ENCODE measurements around the gene TRMT11.
"Not testable (repeated sequence)": the region's sequence is repeated elsewhere in the genome, so short reads cannot be mapped to it uniquely, and the experiment has no call there.

Gene TRMT11

DNA sequence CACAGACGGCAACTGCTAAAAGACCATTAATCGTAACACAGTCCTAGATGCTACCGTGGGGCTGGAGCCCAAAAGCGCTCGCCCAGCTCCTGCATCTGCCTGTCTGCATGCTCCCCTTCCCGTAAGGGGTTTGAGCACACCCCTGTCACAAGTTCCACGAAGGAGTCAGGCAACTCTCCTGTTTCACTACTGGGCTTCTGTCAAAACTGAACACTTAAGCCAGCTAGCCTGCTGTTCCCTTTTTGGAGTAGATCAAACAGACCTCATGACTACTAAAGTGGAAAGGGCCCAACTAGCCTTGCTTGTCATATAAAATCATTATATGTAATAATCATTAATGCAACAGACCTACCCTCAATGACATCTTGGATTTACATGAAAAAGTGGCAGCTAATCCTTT, 61.3 kb downstream of the TRMT11 start:
- no peak for DNase-seq (ENCODE audit: low spot score)

DNA sequence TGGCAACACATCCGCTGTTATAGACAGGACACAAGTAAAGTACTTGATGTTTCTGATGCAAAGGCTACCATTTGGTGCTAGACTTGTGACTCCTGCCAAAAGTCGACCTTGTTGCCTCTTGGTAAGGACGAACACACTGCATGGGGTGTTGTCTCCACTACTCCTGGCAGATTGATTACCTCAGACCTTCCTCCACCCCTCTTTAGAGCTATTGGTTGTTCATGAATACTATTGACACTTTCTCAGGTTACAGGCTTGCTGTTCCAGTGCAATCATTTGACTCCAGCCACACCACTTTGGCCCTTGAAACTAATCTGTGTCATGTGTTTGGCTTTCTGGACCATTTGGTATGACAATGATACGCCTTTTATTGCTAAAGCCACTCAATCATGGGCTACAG, 62.3 kb downstream of the TRMT11 start:
- no peak for DNase-seq (ENCODE audit: low spot score)

DNA sequence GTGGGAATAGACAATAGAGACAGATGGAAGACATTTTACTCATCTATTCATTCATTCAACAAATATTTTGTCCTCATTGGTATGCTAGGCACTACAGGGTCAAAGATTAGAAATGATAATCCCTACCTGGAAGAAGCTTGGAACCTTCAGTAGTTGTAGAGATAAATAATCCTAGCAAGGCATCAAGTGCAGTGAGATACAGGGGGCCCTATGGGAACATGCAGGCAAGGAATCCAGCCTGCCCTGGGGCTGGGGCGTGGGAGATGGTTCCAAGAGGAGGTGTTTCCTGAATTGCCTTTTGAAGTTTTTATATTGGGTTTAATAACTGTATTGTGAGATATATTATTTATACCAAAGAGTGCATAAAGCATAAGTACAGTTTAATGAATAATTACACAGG, 64.5 kb downstream of the TRMT11 start:
- DNase-seq (ENCODE audit: low spot score) = no peak

DNA sequence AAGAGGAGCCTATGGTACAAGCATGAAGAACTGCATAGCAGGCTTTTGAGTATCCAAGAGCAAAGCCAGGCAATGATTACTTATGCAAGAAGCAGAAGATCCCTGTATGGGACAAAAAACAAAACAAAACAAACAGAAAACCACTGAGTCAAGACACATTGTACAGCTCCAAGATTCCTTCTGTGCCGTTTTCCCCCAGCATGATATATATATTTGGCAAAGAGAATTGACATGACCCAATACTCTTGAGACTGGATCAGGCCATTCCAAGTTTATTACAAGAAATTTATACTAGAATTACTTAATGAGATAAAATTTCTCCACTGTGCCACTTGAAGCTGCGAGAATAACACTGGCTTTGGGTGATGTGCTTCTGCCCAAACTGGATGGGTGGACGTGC, 65.5 kb downstream of the TRMT11 start:
- no peak for DNase-seq (ENCODE audit: low spot score)

DNA sequence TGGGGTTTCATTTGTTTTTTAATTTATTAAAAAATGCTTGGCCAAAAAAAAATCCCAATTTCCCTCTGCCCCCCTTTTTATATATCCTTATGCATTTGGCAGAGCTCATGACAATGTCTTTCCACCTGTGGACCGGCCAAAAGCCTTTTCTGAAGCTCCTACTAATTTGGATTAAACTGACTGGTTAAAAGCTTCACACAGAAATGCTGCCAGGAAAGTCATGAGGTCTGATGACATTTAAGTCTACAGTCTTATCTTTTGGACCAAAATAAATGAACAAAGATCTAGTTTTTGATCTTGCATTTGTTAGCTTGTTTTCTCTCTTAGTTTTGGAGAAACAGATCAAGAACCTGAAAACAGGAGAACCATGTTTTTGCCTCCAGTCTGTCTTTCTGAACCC, 66.1 kb downstream of the TRMT11 start:
- DNase-seq (ENCODE audit: low spot score) = no peak

DNA sequence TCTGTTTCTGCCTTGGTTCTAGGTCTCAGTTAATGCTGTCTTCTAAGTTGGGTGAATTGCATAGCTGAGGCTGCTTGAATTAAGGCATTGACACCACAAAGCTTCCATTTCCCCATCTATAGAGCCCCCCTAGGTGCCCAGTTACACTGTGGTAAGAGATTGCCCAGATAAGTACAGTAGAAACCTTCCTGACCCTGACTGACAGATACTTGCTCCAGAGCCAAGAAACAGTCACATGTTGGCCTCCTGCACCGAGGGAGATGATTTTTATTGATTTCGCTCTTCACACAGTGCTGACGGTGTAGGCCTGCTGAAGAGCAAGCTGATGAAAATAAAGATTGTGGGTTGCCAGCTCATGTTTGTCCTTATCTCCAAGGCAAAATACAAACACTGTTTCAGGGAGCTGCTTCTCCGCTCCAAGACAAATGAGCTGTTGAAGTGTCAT, 67.9 kb downstream of the TRMT11 start:
- no peak for DNase-seq (ENCODE audit: low spot score)

DNA sequence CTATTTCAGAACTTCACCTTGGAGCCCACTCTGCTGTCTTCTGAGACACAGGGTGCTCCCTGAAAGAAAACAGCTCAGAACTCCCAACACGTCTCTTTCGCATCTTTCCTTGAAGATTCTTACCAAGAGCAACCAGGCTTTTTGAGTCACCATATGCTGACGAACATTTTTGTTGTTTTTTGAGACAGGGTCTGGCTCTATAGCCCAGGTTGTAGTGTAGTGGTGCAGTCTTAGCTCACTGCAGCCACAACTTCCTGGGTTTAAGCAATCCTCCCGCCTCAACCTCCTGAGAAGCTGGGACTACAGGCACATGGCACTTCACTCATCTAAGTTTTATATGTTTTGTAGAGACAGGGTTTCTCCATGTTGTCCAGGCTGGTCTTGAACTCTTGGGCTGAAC, 68.5 kb downstream of the TRMT11 start:
- no peak for DNase-seq (ENCODE audit: low spot score)

DNA sequence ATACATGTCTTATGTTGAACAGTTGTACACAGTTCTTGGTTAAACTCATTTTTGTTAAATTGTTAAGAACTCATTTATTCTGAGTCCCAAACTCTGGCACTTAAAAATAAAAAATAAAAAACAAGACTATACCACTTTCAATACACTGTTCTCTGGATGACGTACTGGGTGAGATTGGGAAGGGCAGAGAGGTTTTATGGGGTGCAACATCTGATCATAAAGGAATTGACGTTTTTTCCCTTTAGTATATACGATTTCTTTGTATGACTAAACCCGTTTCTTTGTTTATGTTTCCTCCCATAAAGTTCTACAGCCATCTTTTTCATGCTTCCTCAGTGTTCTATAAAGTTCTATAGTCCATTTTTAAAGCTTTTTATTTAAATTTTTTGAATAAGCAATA, 69.1 kb downstream of the TRMT11 start:
- DNase-seq (ENCODE audit: low spot score) = no peak

DNA sequence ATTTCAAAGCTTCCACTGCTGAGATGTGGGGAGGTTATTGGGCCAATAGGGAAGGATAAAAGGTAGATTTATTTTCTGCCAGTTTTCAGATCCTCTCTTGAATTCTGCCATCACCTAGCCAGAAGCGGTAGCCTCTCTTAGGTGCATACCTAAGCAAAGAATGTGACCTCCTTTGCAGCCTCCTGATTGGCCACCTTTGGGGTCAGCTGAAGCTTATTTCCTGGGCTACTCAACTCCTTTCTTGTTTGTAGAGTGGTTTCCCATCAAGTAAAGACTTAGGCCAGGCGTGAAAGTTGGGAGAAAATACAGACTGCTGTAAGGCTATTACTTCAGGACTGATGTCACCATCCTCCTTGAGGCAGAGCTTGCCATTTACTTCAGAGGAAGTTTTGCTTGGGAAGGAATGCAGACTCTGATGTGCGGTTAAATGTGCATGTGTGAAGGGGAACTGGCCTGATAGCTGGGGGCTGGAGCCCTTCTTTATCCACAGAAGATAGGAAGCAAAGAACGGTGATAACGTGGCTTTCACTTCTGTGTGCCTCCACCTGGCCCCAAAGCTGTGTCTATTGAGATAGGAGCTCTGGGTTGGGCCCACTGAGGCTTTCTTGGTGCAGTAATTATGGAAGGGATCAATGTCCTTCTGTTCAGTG, 70.1 kb downstream of the TRMT11 start:
- DNase-seq (ENCODE audit: low spot score) = no peak

DNA sequence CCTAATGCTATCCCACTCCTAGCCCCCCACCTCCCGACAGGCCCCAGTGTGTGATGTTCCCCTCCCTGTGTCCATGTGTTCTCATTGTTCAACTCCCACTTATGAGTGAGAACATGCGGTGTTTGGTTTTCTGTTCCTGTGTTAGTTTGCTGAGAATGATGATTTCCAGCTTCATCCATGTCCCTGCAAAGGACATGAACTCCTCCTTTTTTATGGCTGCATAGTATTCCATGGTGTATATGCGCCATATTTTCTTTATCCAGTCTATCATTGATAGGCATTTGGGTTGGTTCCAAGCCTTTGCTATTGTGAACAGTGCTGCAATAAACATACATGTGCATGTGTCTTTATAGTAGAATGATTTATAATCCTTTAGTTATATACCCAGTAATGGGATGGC, 71.7 kb downstream of the TRMT11 start:
- not testable (repeated sequence) for DNase-seq (ENCODE audit: low spot score)

DNA sequence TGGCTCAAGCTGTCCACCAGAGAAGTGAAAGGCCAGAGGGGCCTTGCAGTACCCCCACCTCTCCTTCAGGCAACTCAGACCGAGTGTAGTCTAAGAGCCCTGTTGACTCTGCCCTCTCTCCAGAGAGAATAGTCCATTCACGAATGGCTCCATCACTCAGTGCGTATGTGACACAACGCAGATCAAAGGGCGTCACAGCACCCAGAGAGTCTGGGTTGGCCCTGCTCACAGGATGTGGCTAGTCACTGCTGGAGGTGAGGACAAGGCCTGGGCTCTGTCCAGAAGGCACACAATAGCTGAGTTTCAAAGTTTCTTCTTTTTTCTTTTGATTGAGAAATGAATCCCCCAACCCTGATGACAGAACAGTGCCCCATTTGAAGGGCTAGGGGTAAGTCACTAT, 74.1 kb downstream of the TRMT11 start:
- no peak for DNase-seq (ENCODE audit: low spot score)

DNA sequence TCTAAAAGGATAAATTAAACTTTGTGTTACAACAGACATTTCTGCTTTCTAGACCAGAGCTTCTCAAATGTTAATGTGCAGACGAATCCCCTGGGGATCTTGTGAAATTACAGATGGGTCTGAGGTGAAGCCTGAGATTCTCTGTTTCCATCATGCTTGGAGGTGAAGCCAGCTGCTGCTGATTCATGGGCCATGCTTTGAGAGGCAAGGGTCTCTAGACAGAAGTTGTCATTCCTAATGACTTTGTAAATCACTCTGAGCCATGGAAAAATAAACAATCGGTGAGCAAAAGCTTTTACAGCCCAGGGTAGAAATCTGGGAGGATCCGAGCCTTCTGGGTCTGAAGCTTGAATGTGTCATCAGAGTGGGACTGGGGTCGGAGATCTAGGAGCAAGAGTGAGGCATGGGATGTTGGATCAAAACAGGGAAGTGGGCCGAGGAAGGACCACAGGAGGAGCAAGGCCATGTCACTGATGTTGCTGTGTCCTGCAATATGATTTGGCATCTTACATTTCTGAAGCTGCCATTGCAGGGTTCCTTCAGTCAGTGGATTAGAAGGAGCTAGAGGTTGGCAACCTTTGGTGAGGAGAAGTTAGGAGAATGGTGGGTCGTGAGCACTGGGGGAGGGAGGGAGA, 77.3 kb downstream of the TRMT11 start:
- no peak for DNase-seq (ENCODE audit: low spot score)

DNA sequence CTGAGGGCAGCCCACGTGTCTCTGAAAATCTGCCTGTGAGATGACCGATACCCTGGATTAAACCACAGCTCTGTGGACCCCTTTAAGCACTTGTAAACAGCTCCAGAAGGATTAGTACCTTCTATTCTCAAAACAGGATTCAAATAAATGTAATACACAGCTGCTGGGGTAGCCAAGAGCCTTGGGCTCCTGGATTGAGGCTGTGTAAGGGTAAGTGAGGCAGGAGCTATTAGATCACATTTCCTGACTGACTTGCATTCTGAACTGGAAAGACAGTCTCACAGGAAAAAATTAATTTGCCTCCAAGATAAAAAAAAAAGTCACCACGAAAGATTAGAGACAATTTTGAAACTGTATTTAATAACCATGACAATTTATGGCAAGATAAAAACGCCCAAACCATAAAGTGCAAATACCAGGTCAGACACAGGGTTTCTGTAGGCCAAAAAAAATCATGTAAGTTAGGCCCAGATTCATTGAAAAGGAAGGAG, 78.0 kb downstream of the TRMT11 start:
- no peak for DNase-seq (ENCODE audit: low spot score)

DNA sequence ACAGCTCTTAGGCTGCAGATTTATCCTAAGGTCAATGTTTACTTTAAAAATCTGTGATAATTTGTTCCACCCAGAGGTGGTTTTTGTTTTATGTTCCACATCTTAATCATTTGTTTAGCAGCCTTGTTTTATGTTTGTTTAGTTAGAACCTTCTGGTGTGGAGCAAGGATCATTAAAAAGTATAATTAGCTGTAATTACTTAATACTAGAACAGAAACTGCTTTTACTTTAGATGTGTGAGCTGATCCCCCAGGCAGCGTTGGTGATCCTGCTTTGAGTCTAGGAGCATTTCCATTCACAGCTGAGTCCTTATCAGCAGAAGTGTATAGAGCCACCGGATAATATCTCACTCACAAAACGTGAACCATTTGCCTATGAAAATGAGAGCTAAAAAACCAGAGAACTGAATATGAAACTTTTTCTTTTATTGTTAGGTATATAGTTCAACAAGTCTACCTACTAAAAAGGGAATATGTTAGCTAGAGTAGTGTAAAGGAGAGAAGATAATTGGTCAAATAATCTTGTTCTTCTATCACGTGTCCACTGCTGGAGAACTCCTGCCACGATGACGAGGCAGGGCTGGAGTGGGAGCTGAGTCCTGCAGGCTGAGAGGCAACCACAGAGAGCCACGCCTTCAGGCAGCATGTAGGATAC, 78.5 kb downstream of the TRMT11 start:
- DNase-seq (ENCODE audit: low spot score) = no peak

DNA sequence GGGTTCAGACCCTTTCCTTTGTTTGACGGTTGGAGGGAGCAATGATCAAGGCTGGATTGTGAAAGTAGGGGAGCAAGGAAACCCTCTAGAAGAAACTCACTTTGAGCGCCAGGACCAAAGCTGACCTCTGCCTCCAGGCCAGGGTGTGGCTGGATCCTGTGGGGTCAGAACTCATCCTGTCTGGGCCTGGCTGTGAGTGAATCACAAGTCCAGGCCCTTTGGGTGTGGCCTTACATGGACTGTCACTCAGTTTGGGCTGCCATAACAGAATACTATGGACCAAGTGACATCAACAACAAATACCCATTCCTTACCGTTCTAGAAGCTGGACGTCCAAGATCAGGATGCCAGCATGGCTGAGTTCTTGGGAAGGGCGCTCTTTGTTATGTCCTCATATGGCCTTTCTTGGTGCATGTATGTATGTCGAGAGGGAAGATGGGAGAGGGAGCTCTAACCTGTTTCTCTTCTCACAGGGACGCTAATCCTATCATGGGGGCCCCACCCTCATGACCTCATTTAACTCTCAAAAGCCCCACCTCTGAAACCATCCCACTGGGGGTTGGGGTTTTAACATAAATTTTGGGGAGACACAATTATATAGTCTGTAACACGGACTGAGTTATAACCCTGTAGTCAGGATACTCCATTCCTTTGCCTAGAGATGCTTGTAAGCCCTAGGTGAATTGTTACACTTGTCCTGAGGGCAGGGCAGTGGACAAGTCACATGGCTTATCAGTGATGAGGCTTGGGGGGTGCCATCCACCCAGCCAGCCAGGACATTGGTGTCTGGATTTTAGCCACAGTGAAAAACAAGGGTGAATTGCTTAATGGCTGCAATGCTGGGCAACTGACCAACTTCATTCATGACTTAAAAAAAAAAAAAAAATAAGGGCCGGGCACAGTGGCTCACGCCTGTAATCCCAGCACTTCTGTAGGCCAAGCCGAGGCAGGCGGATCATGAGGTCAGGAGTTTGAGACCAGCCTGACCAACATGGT, 80.0 kb downstream of the TRMT11 start:
- no peak for DNase-seq (ENCODE audit: low spot score)

DNA sequence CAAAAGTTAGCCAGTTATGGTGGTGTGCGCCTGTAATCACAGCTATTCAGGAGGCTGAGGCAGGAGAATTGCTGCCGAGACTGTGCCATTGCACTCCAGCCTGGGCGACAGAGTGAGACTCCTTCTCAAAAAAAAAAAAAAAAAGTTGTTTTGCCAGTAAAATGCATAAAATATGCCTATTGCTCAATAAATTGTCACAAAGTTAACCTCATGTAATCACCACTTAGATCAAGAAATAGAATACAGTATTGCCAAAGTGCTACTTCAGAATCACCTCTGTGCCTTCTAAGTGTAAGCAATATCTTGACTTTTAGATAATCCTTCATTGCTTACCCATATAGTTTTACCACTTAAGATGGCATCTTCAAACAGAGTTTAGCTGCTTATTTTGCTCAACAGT, 80.7 kb downstream of the TRMT11 start:
- DNase-seq (ENCODE audit: low spot score) = no peak

DNA sequence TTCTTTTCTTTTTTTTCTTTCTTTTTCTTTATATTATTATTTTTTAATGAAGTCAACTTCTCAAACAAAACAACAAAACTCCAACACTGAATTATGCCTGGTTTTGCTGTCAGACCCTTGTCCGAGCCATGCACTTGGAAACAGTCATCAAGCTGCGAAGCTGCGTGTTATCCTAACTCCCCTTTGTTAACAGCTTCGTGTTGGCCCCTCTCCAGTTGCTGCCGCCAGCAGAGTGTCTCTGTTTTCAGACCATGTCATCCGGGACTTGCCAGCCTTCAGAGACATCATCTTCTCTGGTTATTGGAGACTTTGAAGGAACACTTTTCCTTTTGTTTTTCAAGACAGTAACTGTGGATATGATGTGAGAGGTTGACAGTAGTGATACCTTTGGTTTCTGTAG, 83.1 kb downstream of the TRMT11 start:
- no peak for DNase-seq (ENCODE audit: low spot score)

DNA sequence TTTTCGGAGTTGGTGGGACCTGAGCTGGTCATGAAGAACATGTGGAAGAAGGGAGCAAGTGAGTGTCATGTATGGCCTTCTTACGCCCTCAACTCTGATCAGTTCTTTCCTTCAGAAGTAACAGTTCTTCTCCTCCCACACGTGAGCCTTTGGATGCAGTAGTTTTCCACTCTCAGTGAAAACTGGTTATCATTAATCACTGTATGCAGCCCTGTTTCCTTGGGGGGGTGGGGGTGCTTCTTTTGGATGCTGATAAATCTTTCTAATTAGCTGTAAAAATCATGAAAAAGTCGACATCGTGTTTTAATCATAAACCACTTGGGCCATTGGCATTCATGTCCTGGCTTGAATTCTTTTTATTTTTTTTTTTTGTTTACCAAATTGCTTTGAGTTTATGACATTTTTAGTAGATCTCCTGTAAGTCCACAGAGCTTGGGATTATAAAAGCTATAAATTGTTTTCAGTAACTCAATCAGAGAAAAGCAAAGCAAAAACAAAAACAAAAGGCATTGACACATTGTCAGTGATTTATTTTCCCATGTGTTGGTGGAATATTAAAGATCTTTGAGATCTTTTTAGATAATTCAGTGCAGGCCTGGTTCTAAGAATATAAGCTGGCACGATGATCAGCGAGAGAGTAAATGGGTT, 84.8 kb downstream of the TRMT11 start:
- peak; percentile 16 for DNase-seq (ENCODE audit: low spot score)

DNA sequence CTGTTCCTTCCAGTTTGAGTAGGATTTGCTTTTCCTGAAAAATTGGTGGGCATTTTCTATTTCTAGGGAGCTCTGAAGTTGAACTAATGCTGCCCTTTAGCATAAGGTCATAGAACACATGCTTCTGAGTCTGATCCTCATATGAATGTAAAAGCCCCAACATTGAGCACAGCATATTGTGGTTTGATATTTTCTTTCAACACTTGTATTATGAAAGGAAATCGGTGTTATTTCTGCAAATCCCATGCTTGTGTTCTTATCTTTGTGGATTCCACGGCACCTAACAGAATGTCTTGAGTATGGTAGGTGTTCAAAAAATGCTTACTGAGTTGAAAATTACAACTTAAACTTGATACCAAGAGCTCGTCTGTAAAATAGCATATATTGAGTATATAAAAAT, 85.8 kb downstream of the TRMT11 start:
- no peak for DNase-seq (ENCODE audit: low spot score)

DNA sequence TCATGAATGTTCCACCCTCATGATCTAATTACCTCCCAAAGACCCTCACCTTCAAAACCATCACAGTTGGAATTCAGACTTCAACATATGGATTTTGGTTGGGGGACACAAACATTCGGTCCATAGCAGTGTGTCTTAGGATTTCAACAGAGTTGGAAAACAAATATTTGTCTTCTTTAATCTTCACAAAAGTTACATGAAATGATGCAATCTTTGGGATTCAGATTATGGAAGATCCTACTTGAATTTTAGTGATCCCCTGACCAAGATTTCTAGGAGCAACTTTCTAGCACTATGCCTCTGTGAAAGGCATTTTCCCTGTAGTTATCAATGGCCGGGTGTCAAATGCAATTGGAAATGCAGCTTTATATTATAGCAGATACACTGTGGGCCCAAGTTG, 86.5 kb downstream of the TRMT11 start:
- DNase-seq (ENCODE audit: low spot score) = no peak

DNA sequence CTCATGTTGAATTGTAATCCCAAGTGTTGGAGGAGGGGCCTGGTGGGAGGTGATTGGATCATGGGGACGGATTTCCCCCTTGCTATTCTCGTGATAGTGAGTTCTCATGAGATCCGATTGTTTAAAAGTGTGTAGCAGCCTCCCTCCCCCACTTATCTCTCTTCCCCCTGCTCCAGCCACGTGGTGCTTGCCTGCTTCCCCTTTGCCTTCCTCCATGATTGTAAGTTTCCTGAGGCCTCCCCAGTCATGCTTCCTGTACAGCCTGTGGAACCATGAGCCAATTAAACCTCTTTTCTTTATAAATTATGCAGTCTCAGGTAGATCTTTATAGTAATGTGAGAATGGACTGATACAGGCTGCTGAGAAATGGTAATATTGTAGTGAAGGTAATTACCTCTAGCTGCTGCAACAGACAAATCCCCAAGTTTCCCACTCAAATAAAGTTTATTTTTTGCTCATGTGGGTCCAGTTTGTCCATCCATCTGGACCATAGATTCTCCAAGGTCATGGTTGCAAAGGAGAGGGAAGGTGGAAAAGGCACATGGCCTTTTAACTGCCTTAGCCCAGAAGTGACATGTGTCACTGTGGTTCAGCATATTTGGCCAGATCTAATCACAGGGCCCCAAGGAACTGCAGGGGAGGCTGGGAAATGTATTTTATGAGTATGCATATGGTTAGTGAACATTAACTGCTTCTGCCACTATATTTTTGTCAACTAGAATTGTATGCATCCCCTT, 89.2 kb downstream of the TRMT11 start:
- DNase-seq (ENCODE audit: low spot score) = no peak
